T-cell (primary cell): Measurements from ENCODE around the gene OR4D9. TPM values are rescaled to one million over a fixed set of nuclear protein-coding genes. Genes with fewer than 3 reads are reported as not detected.

Source experiments
- ATAC-seq, 4 experiments: fragments of 200-7000 bp in 3 of 4; fragments of 150-1000 bp in 1 of 4; cut with Tn5 transposase; replicated peaks in 1 of 4; 1 replicate in 3 of 4; 2 replicates in 1 of 4; pipeline ENCODE4 v1.10.0; 2021; ENCODE audit warnings: moderate library complexity in 3 of 4, mild to moderate bottlenecking in 2 of 4, moderate number of reproducible peaks in 1 of 4
- CTCF ChIA-PET, 2 donors: fragments of 300-600 bp; sonication (Branson Sonifier 250); formaldehyde crosslinking; loops; one replicate each; lab custom pipeline; 2022; ENCODE audit warnings: antibody characterized with exemption in 2 of 2; lab: Charles Lee
- POLR2A ChIA-PET, 2 donors: fragments of 300-600 bp; sonication (Branson Sonifier 250); formaldehyde crosslinking; loops; one replicate each; lab custom pipeline; 2022; ENCODE audit warnings: antibody characterized with exemption in 2 of 2; lab: Charles Lee
- DNase-seq, 35 experiments: peaks; one replicate each; pipeline versions ENCODE4 v3.0.0 to v3.0.0-alpha.2; 2013 to 2023
- H3K27ac ChIP-seq: one replicate; pipeline ENCODE4 v1.5.1; 2013; ENCODE audit warnings: low read length
- H3K27me3 ChIP-seq, 2 experiments: replicated peaks in 1 of 2; 1 replicate in 1 of 2; 2 replicates in 1 of 2; pipeline versions ENCODE4 v1.6.1 to v1.7.0; 2013; ENCODE audit warnings: low read length in 1 of 2, mixed read lengths in 1 of 2; ENCODE audit not compliant: control insufficient read depth in 2 of 2, insufficient read depth in 2 of 2; ENCODE audit errors: extremely low read depth in 1 of 2
- H3K36me3 ChIP-seq, 2 donors: 1 replicate in 1 of 2; 2 replicates in 1 of 2; pipeline versions ENCODE4 v1.6.1 to v1.7.0; 2013; ENCODE audit warnings: low read length in 1 of 2; ENCODE audit not compliant: control insufficient read depth in 2 of 2, insufficient read depth in 1 of 2; ENCODE audit errors: extremely low read depth in 1 of 2
- H3K4me1 ChIP-seq, 2 experiments: 1 replicate in 1 of 2; 2 replicates in 1 of 2; pipeline versions ENCODE4 v1.6.1 to v1.7.0; 2013; ENCODE audit warnings: low read length in 2 of 2, mixed read lengths in 1 of 2; ENCODE audit not compliant: insufficient read depth in 2 of 2, control insufficient read depth in 1 of 2; ENCODE audit errors: extremely low read depth in 1 of 2
- H3K4me3 ChIP-seq, 2 donors: 1 replicate in 1 of 2; 2 replicates in 1 of 2; pipeline versions ENCODE4 v1.5.1 to v1.7.0; 2013; ENCODE audit warnings: mild to moderate bottlenecking in 2 of 2, low read length in 1 of 2, moderate library complexity in 1 of 2; ENCODE audit not compliant: control insufficient read depth in 1 of 2; ENCODE audit errors: extremely low read depth in 1 of 2
- H3K9me3 ChIP-seq: 2 replicates; pipeline ENCODE4 v1.7.0; 2013
- H3K27ac Mint-ChIP-seq, 2 donors: one replicate each; pipeline ENCODE4 v1.8.0; 2020 to 2021; ENCODE audit warnings: mild to moderate bottlenecking in 2 of 2, mixed read lengths in 2 of 2
- H3K27me3 Mint-ChIP-seq, 2 donors: one replicate each; pipeline ENCODE4 v1.8.0; 2021 to 2022; ENCODE audit warnings: mixed read lengths in 2 of 2
- H3K36me3 Mint-ChIP-seq: one replicate; pipeline ENCODE4 v1.8.0; 2021; ENCODE audit warnings: mixed read lengths
- H3K4me1 Mint-ChIP-seq, 3 donors: one replicate each; pipeline ENCODE4 v1.8.0; 2020 to 2022; ENCODE audit warnings: mixed read lengths in 3 of 3, mild to moderate bottlenecking in 1 of 3
- H3K4me3 Mint-ChIP-seq, 3 donors: one replicate each; pipeline ENCODE4 v1.8.0; 2020 to 2022; ENCODE audit warnings: mild to moderate bottlenecking in 3 of 3, mixed read lengths in 3 of 3, moderate library complexity in 3 of 3
- H3K9me3 Mint-ChIP-seq, 3 donors: one replicate each; pipeline ENCODE4 v1.8.0; 2020 to 2022; ENCODE audit warnings: mixed read lengths in 3 of 3
- WGBS: methylation state at CpG from one replicate; pipeline ENCODE4 v1.1.5; 2013; ENCODE audit warnings: missing lambda C conversion rate; ENCODE audit not compliant: insufficient coverage; 5-methylcytosine and 5-hydroxymethylcytosine counted together
- total RNA-seq, 35 experiments: library from RNA in 6 of 35; stranded (reverse) in 6 of 35; fragments of 120-200 nt in 1 of 35; gene quantifications; one replicate each; pipeline versions ENCODE4 v1.2.1 to v1.2.4 and lab custom pipeline; 2013 to 2026

Gene OR4D9
- total RNA-seq, 5 donors from 2014 or later (not counting 1 experiment from before 2014, with no cell fraction given), result not detected

DNA sequence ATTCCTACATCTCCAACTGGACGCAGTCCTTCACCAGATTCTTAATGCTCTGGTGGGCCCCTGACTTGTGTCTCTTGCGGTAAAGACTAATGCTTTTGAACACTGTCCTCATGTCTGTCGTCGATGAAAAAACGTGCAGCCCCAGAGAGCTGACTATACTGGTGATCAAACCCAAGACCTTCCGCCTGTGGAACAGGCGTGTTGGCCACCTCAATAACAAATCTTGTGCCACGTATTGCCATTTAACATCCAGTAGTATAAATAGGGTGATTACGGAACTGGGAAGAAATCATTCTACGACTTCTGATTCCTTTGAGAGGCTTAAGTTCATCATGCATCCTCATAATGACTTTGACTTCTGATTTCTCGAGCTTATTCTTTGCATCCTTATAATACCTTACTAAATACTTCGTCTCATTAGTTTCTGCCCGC lies 45.6 kb downstream of the OR4D9 start:
- no peaks in the 10 kb centered on the region for H3K9me3 Mint-ChIP-seq
- H3K4me3 Mint-ChIP-seq, result peak overlapping the region; percentile 53 to 79 (median 61)
- H3K36me3 Mint-ChIP-seq, result no peaks in the 10 kb centered on the region
- peaks cover 0 to 4% of the 10 kb centered on the region in 2 donors for H3K27me3 Mint-ChIP-seq
- H3K4me1 ChIP-seq, result peaks cover 10 to 41% of the 10 kb centered on the region in 2 experiments
- ATAC-seq (no peak), DNase-seq (peak in 2 of 35 experiments; percentile 19 to 39)
- peaks cover 46 to 55% (median 46%) of the 10 kb centered on the region in 3 donors for H3K4me1 Mint-ChIP-seq
- peak overlapping the region in 1 of 2 donors; percentile 34 for H3K4me3 ChIP-seq
- H3K27ac ChIP-seq, result no peak overlapping the region
- H3K36me3 ChIP-seq, result no peaks in the 10 kb centered on the region
- WGBS, result 38% methylated on average over 3 of the region's 13 CpGs
- ChIA-PET CTCF (interaction anchor here (0.6 kb wide), 2 partner anchors 112 to 197 kb away, joined by 3 to 5 read pairs; no protein-coding TSS in a partner anchor), POLR2A (interaction anchor here in 1 of 2 donors (0.6 kb wide), 1 partner anchor 73 kb away, joined by 3 read pairs; no protein-coding TSS in a partner anchor)
- peaks cover 2 to 8% of the 10 kb centered on the region in 2 experiments for H3K27me3 ChIP-seq
- peak overlapping the region; percentile 61 to 71 for H3K27ac Mint-ChIP-seq
- no peaks in the 10 kb centered on the region for H3K9me3 ChIP-seq

DNA sequence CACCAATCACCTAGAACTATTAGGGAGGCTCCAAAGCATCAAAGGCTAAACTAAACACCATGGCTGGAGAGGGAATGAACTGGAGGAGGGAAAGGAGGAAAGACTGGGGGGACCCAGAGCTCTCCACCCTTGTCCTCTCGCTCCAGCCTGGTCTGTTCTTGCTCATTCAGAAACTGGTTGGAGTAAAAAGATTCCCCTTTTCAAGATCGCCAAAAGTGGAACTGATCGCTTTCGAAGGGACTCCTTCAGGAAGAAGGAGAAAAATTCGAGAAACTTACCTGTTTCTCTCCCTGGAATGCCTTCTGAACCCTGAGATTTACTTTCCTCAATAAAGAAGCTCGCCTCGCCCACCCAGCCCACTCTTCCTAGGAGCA lies 46.9 kb downstream of the OR4D9 start:
- Mint-ChIP-seq H3K27ac (peak overlapping the region in 1 of 2 donors; percentile 27), H3K27me3 (peaks cover 0 to 4% of the 10 kb centered on the region in 2 donors), H3K4me3 (peak overlapping the region; percentile 39 to 79 (median 40)), H3K4me1 (peaks cover 45 to 53% (median 47%) of the 10 kb centered on the region in 3 donors), H3K9me3 (no peaks in the 10 kb centered on the region), H3K36me3 (no peaks in the 10 kb centered on the region)
- ChIA-PET POLR2A (no interaction called here), CTCF (interaction anchor here in 1 of 2 donors (1.3 kb wide), 1 partner anchor 21 kb away, joined by 6 read pairs; no protein-coding TSS in a partner anchor)
- Histone ChIP-seq H3K27ac (no peak overlapping the region), H3K9me3 (no peaks in the 10 kb centered on the region), H3K4me3 (no peak overlapping the region), H3K4me1 (peaks cover 10 to 41% of the 10 kb centered on the region in 2 experiments), H3K27me3 (peaks cover 2 to 8% of the 10 kb centered on the region in 2 experiments), H3K36me3 (no peaks in the 10 kb centered on the region)
- 92% methylated on average over 4 of the region's 7 CpGs for WGBS
- ATAC-seq, result no peak
- DNase-seq, result no peak

DNA sequence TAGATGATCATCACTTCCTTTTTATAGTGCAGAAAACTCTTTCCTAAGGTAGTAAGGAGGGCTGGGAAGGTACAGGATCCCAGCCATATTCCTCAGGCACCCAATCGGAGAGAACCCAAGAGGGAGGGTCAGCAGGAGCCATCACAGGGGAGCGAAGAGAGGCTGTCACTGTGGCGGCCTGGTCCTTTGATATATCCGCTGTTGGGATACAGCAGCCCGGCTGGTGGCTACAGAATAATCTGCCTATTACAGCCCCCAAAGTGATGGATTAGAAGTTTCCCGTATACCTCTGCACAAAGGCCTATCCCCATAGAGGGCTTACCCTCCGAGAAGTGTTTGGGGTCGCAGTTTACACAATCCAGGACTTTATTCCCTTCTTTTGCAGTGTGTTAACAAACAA lies 48.5 kb downstream of the OR4D9 start:
- Histone ChIP-seq H3K27me3 (peaks cover 2 to 8% of the 10 kb centered on the region in 2 experiments), H3K9me3 (no peaks in the 10 kb centered on the region), H3K27ac (peak overlapping the region; percentile 70), H3K36me3 (no peaks in the 10 kb centered on the region), H3K4me1 (peaks cover 10 to 41% of the 10 kb centered on the region in 2 experiments), H3K4me3 (peak overlapping the region; percentile 86 to 93)
- POLR2A ChIA-PET, result interaction anchor here in 1 of 2 donors (1.0 kb wide), 1 partner anchor 56 kb away, joined by 3 read pairs; no protein-coding TSS in a partner anchor
- peak in 2 of 4 experiments; percentile 2 to 6 for ATAC-seq
- CTCF ChIA-PET, result interaction anchor here in 1 of 2 donors (0.6 to 1.2 kb wide), 2 partner anchors 22 to 24 kb away, joined by 4 read pairs; no protein-coding TSS in a partner anchor
- no peaks in the 10 kb centered on the region for H3K36me3 Mint-ChIP-seq
- no peak for DNase-seq
- H3K27me3 Mint-ChIP-seq, result peaks cover 0 to 4% of the 10 kb centered on the region in 2 donors
- H3K27ac Mint-ChIP-seq, result peak overlapping the region; percentile 96 to 97
- H3K4me1 Mint-ChIP-seq, result peaks cover 45 to 53% (median 47%) of the 10 kb centered on the region in 3 donors
- H3K4me3 Mint-ChIP-seq, result peak overlapping the region; percentile 88 to 92 (median 91)
- no peaks in the 10 kb centered on the region for H3K9me3 Mint-ChIP-seq
- 71% methylated on average over 4 of the region's 8 CpGs for WGBS

- Mint-ChIP-seq H3K27me3 (peaks cover 0 to 4% of the 10 kb centered on the region in 2 donors), H3K4me3 (peak overlapping the region; percentile 88 to 92 (median 91)), H3K27ac (peak overlapping the region; percentile 96 to 97), H3K9me3 (no peaks in the 10 kb centered on the region), H3K4me1 (peaks cover 44 to 53% (median 46%) of the 10 kb centered on the region in 3 donors), H3K36me3 (no peaks in the 10 kb centered on the region)
- peak overlapping the region; percentile 86 to 93 for H3K4me3 ChIP-seq
- peaks cover 10 to 41% of the 10 kb centered on the region in 2 experiments for H3K4me1 ChIP-seq
- H3K36me3 ChIP-seq, result no peaks in the 10 kb centered on the region
- H3K27me3 ChIP-seq, result peaks cover 2 to 8% of the 10 kb centered on the region in 2 experiments
- ChIA-PET POLR2A (interaction anchor here in 1 of 2 donors (1.0 to 1.1 kb wide), 2 partner anchors 56 to 109 kb away, joined by 3 read pairs; partner anchors contain the start of gene PATL1), CTCF (interaction anchor here in 1 of 2 donors (0.6 to 1.2 kb wide), 4 partner anchors 10 to 56 kb away, joined by 3 to 4 read pairs (median 4); partner anchors contain the start of gene OSBP)
- ATAC-seq (peak; percentile 49 to 60 (median 55)), DNase-seq (peak in 33 of 35 experiments; percentile 32 to 90 (median 62))
- 2% methylated on average over 11 of the region's 18 CpGs for WGBS
- H3K27ac ChIP-seq, result peak overlapping the region; percentile 70
- no peaks in the 10 kb centered on the region for H3K9me3 ChIP-seq
These were observed 49.0 kb downstream of the OR4D9 start for GRCh38 chr11:59560290-59560701.

DNA sequence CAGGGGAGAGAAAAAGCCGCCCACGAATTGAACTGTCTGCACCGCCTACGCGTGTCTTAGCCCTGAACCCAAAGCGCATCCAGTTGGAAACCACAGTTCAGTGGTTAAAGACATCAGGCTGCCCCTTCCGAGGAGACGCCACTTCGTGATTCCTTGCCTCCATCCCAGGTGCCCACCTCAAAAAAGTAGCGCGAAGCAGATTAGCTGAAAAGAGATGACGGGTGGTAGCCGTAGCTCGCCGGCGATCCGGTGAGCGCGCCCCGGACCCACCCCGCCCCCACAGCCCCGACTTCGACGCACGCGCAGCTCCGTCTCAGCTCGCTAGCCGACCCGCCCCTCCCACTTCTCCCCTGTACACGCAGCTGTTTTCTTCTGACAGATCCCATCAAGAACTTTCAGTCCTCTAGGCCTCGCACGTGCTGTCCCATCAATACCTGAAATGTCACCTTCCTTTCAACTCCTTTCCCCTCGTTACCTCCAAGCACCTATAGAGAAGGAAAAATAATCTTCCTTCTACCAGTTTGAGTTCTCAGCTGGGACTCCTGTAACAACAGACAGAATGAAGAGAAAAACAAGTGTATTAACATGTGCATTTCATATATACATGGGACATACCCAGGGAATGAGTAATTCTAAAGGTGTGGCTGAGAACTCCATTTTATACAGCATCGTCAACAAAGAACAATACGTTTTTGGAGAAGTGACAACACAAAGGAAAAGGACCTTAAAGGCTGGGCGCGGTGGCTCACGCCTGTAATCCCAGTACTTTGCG lies 49.5 kb downstream of the OR4D9 start:
- H3K27ac Mint-ChIP-seq, result peak overlapping the region; percentile 96 to 97
- H3K27me3 Mint-ChIP-seq, result peaks cover 0 to 4% of the 10 kb centered on the region in 2 donors
- POLR2A ChIA-PET, result interaction anchor here (0.5 to 1.1 kb wide), 5 partner anchors 9 to 471 kb away, joined by 3 to 7 read pairs (median 4); partner anchors contain the start of gene PATL1 (in 1 of the 2)
- DNase-seq, result peak; percentile 63 to 88 (median 77)
- Histone ChIP-seq H3K27me3 (peaks cover 2 to 5% of the 10 kb centered on the region in 2 experiments), H3K9me3 (no peaks in the 10 kb centered on the region), H3K27ac (peak overlapping the region; percentile 70), H3K4me3 (peak overlapping the region; percentile 86 to 93), H3K4me1 (peaks cover 9 to 39% of the 10 kb centered on the region in 2 experiments), H3K36me3 (no peaks in the 10 kb centered on the region)
- WGBS, result 0% methylated on average over 31 of the region's 40 CpGs
- H3K36me3 Mint-ChIP-seq, result no peaks in the 10 kb centered on the region
- CTCF ChIA-PET, result interaction anchor here in 1 of 2 donors (0.8 to 1.2 kb wide), 3 partner anchors 11 to 55 kb away, joined by 3 to 4 read pairs (median 3); partner anchors contain the start of gene OSBP
- H3K4me3 Mint-ChIP-seq, result peak overlapping the region; percentile 88 to 92 (median 91)
- H3K9me3 Mint-ChIP-seq, result no peaks in the 10 kb centered on the region
- H3K4me1 Mint-ChIP-seq, result peaks cover 38 to 52% (median 42%) of the 10 kb centered on the region in 3 donors
- ATAC-seq, result peak; percentile 74 to 81 (median 80)

- Histone ChIP-seq H3K4me1 (peaks cover 5 to 30% of the 10 kb centered on the region in 2 experiments), H3K27me3 (peaks cover 0 to 2% of the 10 kb centered on the region in 2 experiments), H3K36me3 (no peaks in the 10 kb centered on the region), H3K27ac (no peak overlapping the region), H3K4me3 (no peak overlapping the region), H3K9me3 (no peaks in the 10 kb centered on the region)
- Mint-ChIP-seq H3K4me1 (peaks cover 31 to 46% (median 36%) of the 10 kb centered on the region in 3 donors), H3K27me3 (peaks cover 0 to 4% of the 10 kb centered on the region in 2 donors), H3K9me3 (no peaks in the 10 kb centered on the region), H3K4me3 (no peak overlapping the region), H3K27ac (peak overlapping the region; percentile 23 to 97), H3K36me3 (no peaks in the 10 kb centered on the region)
- ATAC-seq (no peak), DNase-seq (no peak)
- CTCF ChIA-PET, result no interaction called here
- 100% methylated on average over 2 of the region's 3 CpGs for WGBS
- POLR2A ChIA-PET, result no interaction called here
These were observed 51.0 kb downstream of the OR4D9 start for GRCh38 chr11:59562292-59562691.
